Bronchial epithelial cell (primary cell): Measurements from ENCODE around the gene ITPR3. TPM values are rescaled to one million over a fixed set of nuclear protein-coding genes. Genes with fewer than 3 reads are reported as not detected.

ENCODE experiments used
- DNase-seq: peaks from one replicate; pipeline ENCODE4 v3.0.0-alpha.2; 2010; ENCODE audit warnings: low read depth
- FAIRE-seq: peaks from 2 replicates; lab custom pipeline; 2011; peaks lifted over from hg19 to GRCh38; lab: Jason Lieb, UNC
- H3K27me3 ChIP-seq: 2 replicates; pipeline ENCODE4 v1.5.1; 2011; ENCODE audit warnings: low read length; ENCODE audit not compliant: control insufficient read depth, insufficient read depth
- H3K36me3 ChIP-seq: 2 replicates; pipeline ENCODE4 v1.5.1; 2011; ENCODE audit warnings: low read length; ENCODE audit not compliant: control insufficient read depth, insufficient read depth
- H3K4me3 ChIP-seq: 2 replicates; pipeline ENCODE4 v1.5.1; 2011; ENCODE audit warnings: mild to moderate bottlenecking, low read depth, low read length, control low read depth
- CTCF ChIP-seq: IDR thresholded peaks from 2 replicates; pipeline ENCODE4 v1.5.1; 2011; ENCODE audit warnings: mild to moderate bottlenecking, moderate library complexity, low read length, control low read depth, inconsistent platforms; ENCODE audit not compliant: insufficient read depth, severe bottlenecking
- total RNA-seq: library from RNA; depleted of rRNA; stranded (reverse); fragments of >200 nt; gene quantifications from 2 replicates; pipeline ENCODE4 v1.2.1, GENCODE V29; 2014

ITPR3 gene
- total RNA-seq, 1 donor from 2014 or later = 95.6 TPM

- no peak for TF ChIP-seq CTCF
- Histone ChIP-seq H3K4me3 (no peak overlapping the region), H3K36me3 (no peaks in the 10 kb centered on the region), H3K27me3 (no peaks in the 10 kb centered on the region)
- no peak for DNase-seq
- FAIRE-seq = no peak
These were observed 13.9 kb upstream of the ITPR3 start for GRCh38 chr6:33607126-33607783.

- Histone ChIP-seq H3K4me3 (no peak overlapping the region), H3K27me3 (no peaks in the 10 kb centered on the region), H3K36me3 (no peaks in the 10 kb centered on the region)
- TF ChIP-seq CTCF = peak; percentile 51
- FAIRE-seq (no peak), DNase-seq (peak; percentile 30)
These were observed 13.3 kb upstream of the ITPR3 start for GRCh38 chr6:33607784-33608161.

- DNase-seq (no peak), FAIRE-seq (no peak)
- H3K4me3 ChIP-seq = no peak overlapping the region
- no peak for TF ChIP-seq CTCF
- H3K27me3 ChIP-seq = no peaks in the 10 kb centered on the region
- H3K36me3 ChIP-seq = no peaks in the 10 kb centered on the region
These were observed 12.1 kb upstream of the ITPR3 start for GRCh38 chr6:33609019-33609418.

GRCh38 chr6:33609528-33609927 is 11.6 kb upstream of the ITPR3 start:
- DNase-seq (peak; percentile 31), FAIRE-seq (no peak)
- H3K27me3 ChIP-seq = no peaks in the 10 kb centered on the region
- H3K4me3 ChIP-seq = no peak overlapping the region
- TF ChIP-seq CTCF = no peak
- no peaks in the 10 kb centered on the region for H3K36me3 ChIP-seq

- no peak for FAIRE-seq
These were observed 11.1 kb upstream of the ITPR3 start for GRCh38 chr6:33610067-33610466.

More at GRCh38 chr6:33610067-33610466, 11.1 kb upstream of the ITPR3 start:
- no peaks in the 10 kb centered on the region for H3K36me3 ChIP-seq
- TF ChIP-seq CTCF = no peak
- no peak for DNase-seq
- no peak overlapping the region for H3K4me3 ChIP-seq
- H3K27me3 ChIP-seq = no peaks in the 10 kb centered on the region
